SIG-M5 treated with dmso at 0.1 percent for 504 hours (cell line): ENCODE results near the gene CFAP52.
"Not testable (repeated sequence)": the region's sequence is repeated elsewhere in the genome, so short reads cannot be mapped to it uniquely, and the experiment has no call there.

Experiments used
- DNase-seq: peaks from one replicate; lab custom pipeline; 2025; ENCODE audit not compliant: unreplicated experiment; lab: John Stamatoyannopoulos, UW

CFAP52 gene

GRCh38 chr17:9568957-9569588 is 7.4 kb upstream of the CFAP52 start:
- no peak for DNase-seq

- no peak for DNase-seq
These were observed 5.2 kb upstream of the CFAP52 start for GRCh38 chr17:9571201-9571600.

DNA sequence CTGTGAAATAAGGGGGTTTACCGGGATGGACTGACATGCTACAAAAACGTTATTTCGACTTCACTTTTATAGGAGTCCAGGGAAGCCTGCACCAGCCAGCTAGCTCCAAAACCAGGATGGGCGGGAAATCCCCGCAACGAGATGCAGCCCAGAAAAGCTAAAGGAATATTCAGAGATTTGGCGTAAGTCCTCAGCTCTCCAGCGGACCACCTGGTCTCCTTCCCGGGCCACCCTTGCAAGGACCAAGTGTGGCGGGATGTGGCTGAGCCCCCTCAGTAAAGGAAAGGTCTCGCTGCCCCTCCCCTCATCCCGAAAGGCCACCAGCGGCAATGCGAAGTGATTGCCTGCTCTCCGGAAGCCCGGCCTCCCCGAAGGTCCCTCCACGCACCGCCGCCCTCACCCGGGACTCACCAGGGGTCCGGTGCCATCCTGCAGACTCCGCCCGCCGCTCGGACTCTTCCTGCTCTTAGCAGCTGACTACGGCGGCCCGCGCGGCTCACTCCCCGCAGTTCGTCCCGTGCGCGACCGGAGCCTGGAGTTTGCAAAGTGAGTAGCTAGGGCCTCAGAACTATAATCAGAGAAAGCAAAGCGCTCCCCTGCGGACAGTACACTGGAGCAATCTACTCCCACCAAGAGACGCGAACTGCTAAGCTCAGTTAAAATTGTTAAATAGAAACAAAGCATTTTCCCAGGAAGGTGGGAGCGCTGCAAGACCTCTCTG is 901 bp upstream of the CFAP52 start, which contains the start of gene STX8:
Gene STX8, minus strand, starts transcription at position 440 of the 721 bp plus-strand sequence. Its CDS starts 12 bp downstream, at position 428.
- peak; percentile 87 for DNase-seq

DNA sequence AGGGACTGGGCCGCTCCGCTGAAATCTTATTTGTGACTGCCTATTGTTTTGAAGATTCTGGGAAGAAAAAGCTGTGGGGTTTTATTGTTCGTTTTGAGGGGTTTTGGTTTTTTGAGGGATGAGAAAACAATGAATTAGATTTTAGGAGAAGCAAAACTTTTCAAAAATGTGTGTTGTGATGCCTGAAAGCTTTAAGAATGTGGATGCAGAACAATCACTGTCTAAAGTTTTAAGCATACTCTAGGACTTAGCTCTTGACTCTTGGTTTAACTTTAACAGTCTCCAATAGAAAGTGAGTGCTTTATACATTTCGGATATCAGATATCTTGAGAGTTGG is 899 bp downstream of the CFAP52 start:
- no peak for DNase-seq

GRCh38 chr17:9587969-9588656 is 11.7 kb downstream of the CFAP52 start:
- DNase-seq = no peak

DNA sequence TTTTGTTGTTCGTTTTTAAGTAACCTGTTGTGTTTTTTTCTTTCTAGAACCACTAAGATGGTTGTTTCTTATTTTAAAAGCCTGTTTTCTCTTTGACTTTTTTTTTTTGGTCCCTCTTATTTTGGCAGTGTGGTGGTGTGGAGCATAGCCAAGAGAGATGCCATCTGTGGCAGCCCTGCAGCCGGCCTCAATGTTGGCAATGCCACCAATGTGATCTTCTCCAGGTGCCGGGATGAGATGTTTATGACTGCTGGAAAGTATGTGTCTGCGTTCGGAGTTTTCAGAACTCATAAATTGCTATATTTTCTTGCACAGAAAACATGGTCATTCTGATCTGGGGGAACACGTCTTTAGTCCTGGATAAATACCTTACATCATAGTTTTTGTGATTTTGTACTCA is 17.6 kb downstream of the CFAP52 start:
- DNase-seq = no peak

- DNase-seq = not testable (repeated sequence)
These were observed 21.2 kb downstream of the CFAP52 start for GRCh38 chr17:9597638-9598037.

DNA sequence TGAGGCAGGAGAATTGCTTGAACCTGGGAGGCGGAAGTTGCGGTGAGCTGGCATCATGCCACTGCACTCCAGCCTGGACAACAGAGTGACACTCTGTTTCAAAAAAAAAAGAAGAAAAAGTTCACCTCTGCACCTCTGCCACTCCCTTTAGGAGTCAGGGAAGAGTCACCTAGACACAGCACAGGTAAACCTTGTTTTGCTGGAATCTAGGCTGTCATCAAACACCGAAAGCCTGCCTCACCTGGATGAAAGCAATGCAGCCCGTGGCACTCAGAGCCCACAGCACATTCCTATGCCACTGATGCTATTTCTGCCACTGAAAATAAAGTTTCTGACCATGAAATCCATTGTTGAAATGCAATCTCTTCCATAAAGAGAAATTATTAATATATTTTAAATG is 22.2 kb downstream of the CFAP52 start:
- DNase-seq = no peak

DNA sequence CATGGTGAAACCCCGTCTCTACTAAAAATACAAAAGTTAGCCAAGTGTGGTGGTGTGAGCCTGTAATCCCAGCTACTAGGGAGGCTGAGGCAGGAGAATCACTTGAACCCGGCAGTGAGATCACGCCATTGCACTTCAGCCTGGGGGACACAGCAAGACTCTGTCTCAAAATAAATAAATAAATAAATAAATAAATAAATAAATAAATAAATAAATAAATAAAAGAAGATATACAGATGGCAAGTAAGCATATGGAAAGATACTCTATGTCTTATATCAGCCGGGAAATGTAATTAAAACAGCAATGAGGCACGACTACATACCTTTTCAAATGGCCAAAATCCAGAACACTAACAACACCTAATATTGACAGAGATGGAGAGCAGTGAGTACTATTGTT is 28.1 kb downstream of the CFAP52 start:
- DNase-seq = not testable (repeated sequence)

GRCh38 chr17:9606453-9606852 is 30.0 kb downstream of the CFAP52 start:
- DNase-seq = no peak

DNA sequence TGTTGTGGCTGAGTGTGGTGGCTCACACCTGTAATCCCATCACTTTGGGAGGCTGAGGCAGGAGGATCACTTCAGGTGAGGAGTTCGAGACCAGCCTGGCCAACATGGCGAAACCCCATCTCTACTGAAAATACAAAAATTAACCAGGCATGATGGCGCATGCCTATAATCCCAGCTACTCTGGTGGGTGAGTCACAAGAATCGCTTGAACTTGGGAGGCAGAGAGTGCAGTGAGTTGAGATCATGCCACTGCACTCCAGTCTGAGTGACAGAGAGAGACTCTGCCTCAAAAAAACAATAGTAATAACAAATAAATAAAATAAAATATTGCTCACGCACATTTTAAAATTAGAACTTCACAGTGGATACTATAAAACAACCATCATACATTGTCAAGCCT is 30.6 kb downstream of the CFAP52 start:
- DNase-seq = not testable (repeated sequence)

- DNase-seq = no peak
These were observed 35.1 kb downstream of the CFAP52 start for GRCh38 chr17:9611557-9611956.

- DNase-seq = no peak
These were observed 35.6 kb downstream of the CFAP52 start for GRCh38 chr17:9612006-9612405.

GRCh38 chr17:9615486-9615885 is 39.0 kb downstream of the CFAP52 start:
- DNase-seq = no peak

DNA sequence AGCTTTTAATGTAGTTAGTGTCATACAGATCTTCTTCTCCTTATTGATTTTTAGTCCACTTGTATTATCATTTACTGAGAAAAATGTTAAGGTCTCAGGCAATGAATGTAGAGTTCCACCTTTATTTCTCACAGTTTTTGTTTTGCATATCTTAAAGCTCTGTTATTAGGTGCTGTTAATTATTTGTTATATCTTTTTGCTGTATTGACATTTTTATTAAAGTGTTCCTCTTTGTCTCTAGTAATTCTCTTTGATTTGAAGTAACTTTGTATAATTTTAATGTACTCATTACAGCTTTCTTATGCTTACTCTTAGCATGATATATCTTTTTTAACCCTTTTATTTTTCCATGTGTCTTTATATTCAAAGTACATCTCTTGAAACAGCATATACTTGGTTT is 46.5 kb downstream of the CFAP52 start:
- no peak for DNase-seq

DNA sequence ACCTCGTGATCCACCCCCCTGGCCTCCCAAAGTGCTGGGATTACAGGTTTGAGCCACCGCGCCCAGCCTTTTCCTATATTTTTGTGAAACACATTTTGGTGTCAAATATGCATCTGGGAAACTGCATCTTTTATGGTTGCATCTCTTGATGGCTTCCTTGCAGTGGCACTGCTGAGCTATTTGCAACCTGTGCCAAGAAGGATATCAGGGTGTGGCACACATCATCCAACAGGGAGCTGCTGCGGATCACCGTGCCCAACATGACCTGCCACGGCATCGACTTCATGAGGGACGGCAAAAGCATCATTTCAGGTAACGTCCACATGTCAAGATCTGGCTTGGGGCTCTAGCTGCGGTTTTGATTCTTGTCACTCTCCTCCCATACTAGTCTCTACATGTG is 52.1 kb downstream of the CFAP52 start:
- no peak for DNase-seq

- DNase-seq = no peak
These were observed 56.3 kb downstream of the CFAP52 start for GRCh38 chr17:9632741-9633140.

DNA sequence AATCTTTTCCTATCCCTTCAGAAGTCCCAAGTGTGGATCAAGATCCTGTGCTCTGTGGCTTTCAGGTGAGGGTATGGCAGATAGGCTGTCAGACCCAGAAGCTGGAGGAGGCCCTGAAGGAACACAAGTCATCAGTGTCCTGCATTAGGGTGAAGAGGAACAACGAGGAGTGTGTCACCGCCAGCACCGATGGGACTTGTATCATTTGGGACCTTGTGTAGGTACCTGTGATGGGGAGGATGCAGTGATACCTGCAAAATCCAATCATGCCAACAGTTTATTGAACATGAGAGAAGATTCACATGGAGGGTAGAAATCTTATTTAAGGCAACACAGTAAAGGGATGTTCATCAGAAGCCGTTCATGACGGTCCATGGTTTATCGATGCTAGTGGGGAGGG is 58.9 kb downstream of the CFAP52 start:
- DNase-seq = no peak

GRCh38 chr17:9636501-9636900 is 60.1 kb downstream of the CFAP52 start:
- no peak for DNase-seq

GRCh38 chr17:9640388-9640787 is 63.9 kb downstream of the CFAP52 start:
- not testable (repeated sequence) for DNase-seq

DNA sequence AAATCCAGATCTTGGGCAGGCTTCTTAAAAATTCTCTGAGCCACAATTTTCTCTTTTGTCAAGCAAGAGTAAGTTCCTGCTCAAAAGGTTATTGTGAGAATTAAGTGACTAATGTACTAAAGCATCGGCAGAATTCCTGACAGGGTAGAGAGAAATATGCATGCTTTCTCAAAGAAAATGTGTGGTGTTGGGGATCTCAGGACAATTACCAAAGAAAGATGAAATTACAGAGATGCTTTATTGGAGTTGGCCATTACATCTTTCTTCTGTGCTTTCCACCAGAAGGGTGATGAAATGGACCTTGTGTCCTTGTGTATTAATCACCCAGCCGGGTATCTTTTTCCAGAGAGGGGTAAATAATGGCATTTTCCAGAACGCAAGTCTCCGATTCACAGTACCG is 67.2 kb downstream of the CFAP52 start:
- DNase-seq = no peak
